ENCODE results near the gene MAP2K7. TPM values are rescaled to one million over a fixed set of nuclear protein-coding genes. Genes with fewer than 3 reads are reported as not detected.

Gene MAP2K7
- total and polyA plus RNA-seq, 8 donors: 25.7 to 33.1 (median 30.6) TPM

GRCh38 chr19:7905268-7905667 lies 1.6 kb downstream of the MAP2K7 start:
- intact Hi-C loops (cut with DNase I): no loop called here
- TF ChIP-seq, protein P1, sequence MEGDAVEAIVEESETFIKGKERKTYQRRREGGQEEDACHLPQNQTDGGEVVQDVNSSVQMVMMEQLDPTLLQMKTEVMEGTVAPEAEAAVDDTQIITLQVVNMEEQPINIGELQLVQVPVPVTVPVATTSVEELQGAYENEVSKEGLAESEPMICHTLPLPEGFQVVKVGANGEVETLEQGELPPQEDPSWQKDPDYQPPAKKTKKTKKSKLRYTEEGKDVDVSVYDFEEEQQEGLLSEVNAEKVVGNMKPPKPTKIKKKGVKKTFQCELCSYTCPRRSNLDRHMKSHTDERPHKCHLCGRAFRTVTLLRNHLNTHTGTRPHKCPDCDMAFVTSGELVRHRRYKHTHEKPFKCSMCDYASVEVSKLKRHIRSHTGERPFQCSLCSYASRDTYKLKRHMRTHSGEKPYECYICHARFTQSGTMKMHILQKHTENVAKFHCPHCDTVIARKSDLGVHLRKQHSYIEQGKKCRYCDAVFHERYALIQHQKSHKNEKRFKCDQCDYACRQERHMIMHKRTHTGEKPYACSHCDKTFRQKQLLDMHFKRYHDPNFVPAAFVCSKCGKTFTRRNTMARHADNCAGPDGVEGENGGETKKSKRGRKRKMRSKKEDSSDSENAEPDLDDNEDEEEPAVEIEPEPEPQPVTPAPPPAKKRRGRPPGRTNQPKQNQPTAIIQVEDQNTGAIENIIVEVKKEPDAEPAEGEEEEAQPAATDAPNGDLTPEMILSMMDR (IDR thresholded peaks at IDR 0.05): no peak
- Histone ChIP-seq H3K36me3 (peaks cover 0 to 34% of the 10 kb centered on the region in 2 donors), H3K27me3 (no peaks in the 10 kb centered on the region), H3K27ac (no peak overlapping the region), H3K9me3 (no peaks in the 10 kb centered on the region), H3K4me1 (peaks cover 17 to 53% of the 10 kb centered on the region in 2 donors), H3K4me3 (peak overlapping the region in 1 of 2 donors; percentile 87)
- DNase-seq (peak in 1 of 4 donors; percentile 77), ATAC-seq (no peak)

DNA sequence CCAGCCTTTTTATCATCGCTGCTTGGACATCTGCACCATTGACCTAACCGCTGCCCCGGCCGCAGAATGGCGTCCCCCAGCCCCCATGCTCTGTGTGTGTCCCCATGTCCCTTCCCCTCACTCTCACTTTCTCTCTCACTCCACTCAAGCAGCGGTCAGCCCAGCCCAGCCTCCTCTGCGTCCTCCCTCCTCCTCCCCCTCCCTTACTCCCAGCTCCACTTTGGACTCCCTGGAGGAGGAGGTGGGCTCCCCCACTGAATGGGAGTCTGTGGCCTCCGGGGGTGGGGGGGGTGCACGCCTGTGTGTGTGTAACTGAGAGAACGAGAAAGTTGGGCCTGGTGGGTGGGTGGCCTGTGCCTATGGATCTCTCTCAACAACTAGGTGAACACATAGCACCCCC lies 2.2 kb downstream of the MAP2K7 start:
- TF ChIP-seq, protein P1 (IDR thresholded peaks at IDR 0.05): no peak
- Histone ChIP-seq H3K4me3 (no peak overlapping the region), H3K4me1 (peaks cover 17 to 53% of the 10 kb centered on the region in 2 donors), H3K27me3 (no peaks in the 10 kb centered on the region), H3K36me3 (peaks cover 0 to 40% of the 10 kb centered on the region in 2 donors), H3K9me3 (no peaks in the 10 kb centered on the region), H3K27ac (no peak overlapping the region)
- DNase-seq (no peak), ATAC-seq (no peak)
- intact Hi-C loops (cut with DNase I): no loop called here

GRCh38 chr19:7907122-7907521 lies 3.4 kb downstream of the MAP2K7 start:
- intact Hi-C loops (cut with DNase I): no loop called here
- Histone ChIP-seq H3K4me3 (no peak overlapping the region), H3K27ac (no peak overlapping the region), H3K9me3 (no peaks in the 10 kb centered on the region), H3K4me1 (peaks cover 17 to 51% of the 10 kb centered on the region in 2 donors), H3K27me3 (no peaks in the 10 kb centered on the region), H3K36me3 (peaks cover 0 to 52% of the 10 kb centered on the region in 2 donors)
- DNase-seq (peak in 1 of 4 donors; percentile 77), ATAC-seq (no peak)
- TF ChIP-seq, protein P1 (IDR thresholded peaks at IDR 0.05): no peak

GRCh38 chr19:7907544-7907943 lies 3.9 kb downstream of the MAP2K7 start:
- intact Hi-C loops (cut with DNase I): no loop called here
- H3K4me1 ChIP-seq: peaks cover 14 to 47% of the 10 kb centered on the region in 2 donors
- no peaks in the 10 kb centered on the region for H3K9me3 ChIP-seq
- no peaks in the 10 kb centered on the region for H3K27me3 ChIP-seq
- H3K27ac ChIP-seq: no peak overlapping the region
- H3K4me3 ChIP-seq: no peak overlapping the region
- no peak for DNase-seq
- TF ChIP-seq, protein P1 (IDR thresholded peaks at IDR 0.05): no peak
- no peak for ATAC-seq
- peaks cover 0 to 57% of the 10 kb centered on the region in 2 donors for H3K36me3 ChIP-seq

DNA sequence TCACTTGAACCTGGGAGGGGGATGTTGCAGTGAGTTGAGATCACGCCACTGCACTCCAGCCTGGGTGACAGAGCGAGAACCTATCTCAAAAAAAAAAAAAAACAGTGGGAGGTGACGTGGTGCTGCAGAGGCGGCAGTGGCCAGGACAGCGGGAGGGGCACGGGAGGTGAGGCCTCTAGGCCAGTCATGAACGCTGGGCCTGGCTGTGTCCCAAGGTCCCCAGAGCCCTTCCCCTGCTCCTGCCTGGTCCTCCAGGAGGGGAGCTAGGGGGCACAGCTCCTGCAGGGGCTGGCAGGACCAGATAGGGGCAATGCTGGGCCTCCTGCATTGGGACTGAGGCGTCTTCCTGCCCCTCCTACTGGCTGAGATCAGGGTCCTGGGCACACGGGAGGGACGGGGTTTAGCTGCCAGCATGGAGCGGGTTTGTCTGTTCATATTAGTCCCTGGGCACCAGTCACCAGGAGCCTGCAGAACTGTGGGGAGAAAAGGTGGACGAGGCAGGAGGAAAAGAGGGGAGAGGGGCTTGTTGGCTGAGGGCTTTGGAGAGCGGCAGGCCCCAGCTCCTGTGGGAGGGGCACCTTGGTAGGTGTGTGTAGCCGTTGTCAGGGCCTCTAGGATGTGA lies 4.5 kb downstream of the MAP2K7 start:
- H3K36me3 ChIP-seq: peaks cover 0 to 63% of the 10 kb centered on the region in 2 donors

More for the DNA sequence above, 4.5 kb downstream of the MAP2K7 start:
- Histone ChIP-seq H3K27me3 (no peaks in the 10 kb centered on the region), H3K27ac (no peak overlapping the region), H3K9me3 (no peaks in the 10 kb centered on the region), H3K4me1 (peaks cover 11 to 40% of the 10 kb centered on the region in 2 donors), H3K4me3 (no peak overlapping the region)
- intact Hi-C loops (cut with DNase I): no loop called here
- TF ChIP-seq, protein P1 (IDR thresholded peaks at IDR 0.05): no peak
- DNase-seq: no peak
- ATAC-seq: no peak

Measured in left lung (tissue), 10 donors.